GM23338 (cell line): Measurements from ENCODE around the gene TMEM185B.

ENCODE experiments used
- CREB1 ChIP-seq: fragments of 250-450 bp; sonication (Bioruptor Pico); IDR thresholded peaks from 2 replicates; pipeline ENCODE4 v1.5.0; 2020; ENCODE audit warnings: low read depth, mild to moderate bottlenecking, moderate library complexity
- CTCF ChIP-seq, 2 experiments: fragments of 200-600 bp in 1 of 2; sonication (generic) in 1 of 2; conservative IDR thresholded peaks; 2 replicates each; pipeline versions ENCODE4 v1.5.1 to v1.6.1; 2016 to 2017; ENCODE audit warnings: antibody characterized with exemption in 2 of 2, low read depth in 2 of 2, mild to moderate bottlenecking in 2 of 2, moderate library complexity in 1 of 2
- ETS1 ChIP-seq: IDR thresholded peaks from 2 replicates; pipeline ENCODE4 v1.6.1; 2016; ENCODE audit warnings: antibody characterized with exemption
- EZH2 ChIP-seq: fragments of 200-600 bp; sonication (generic); IDR thresholded peaks from one replicate; pipeline ENCODE4 v1.8.0; 2017; ENCODE audit warnings: antibody characterized with exemption, mild to moderate bottlenecking, low read depth; ENCODE audit not compliant: unreplicated experiment
- EZH2phosphoT487 ChIP-seq: fragments of 200-600 bp; sonication (generic); IDR thresholded peaks from one replicate; pipeline ENCODE4 v1.8.1; 2018; ENCODE audit warnings: antibody characterized with exemption; ENCODE audit not compliant: unreplicated experiment
- JUNB ChIP-seq: IDR thresholded peaks from one replicate; pipeline ENCODE4 v1.6.1; 2016; ENCODE audit warnings: antibody characterized with exemption; ENCODE audit not compliant: unreplicated experiment
- NANOG ChIP-seq: IDR thresholded peaks from 2 replicates; pipeline ENCODE4 v1.6.1; 2016; ENCODE audit warnings: antibody characterized with exemption, borderline replicate concordance
- POLR2AphosphoS5 ChIP-seq: IDR thresholded peaks from 2 replicates; pipeline ENCODE4 v1.6.1; 2016; ENCODE audit warnings: antibody characterized with exemption, low read depth
- REST ChIP-seq: IDR thresholded peaks from one replicate; pipeline ENCODE4 v1.6.1; 2018; ENCODE audit warnings: antibody characterized with exemption; ENCODE audit not compliant: unreplicated experiment
- STAT1 ChIP-seq: IDR thresholded peaks from one replicate; pipeline ENCODE4 v1.6.1; 2016; ENCODE audit warnings: antibody characterized with exemption; ENCODE audit not compliant: unreplicated experiment
- ZNF114 ChIP-seq: fragments of 250-450 bp; sonication (Bioruptor Pico); IDR thresholded peaks from 2 replicates; pipeline ENCODE4 v1.5.0; 2020; ENCODE audit warnings: mild to moderate bottlenecking, moderate library complexity
- ZNF331 ChIP-seq: fragments of 250-450 bp; sonication (Bioruptor Pico); IDR thresholded peaks from 2 replicates; pipeline ENCODE4 v1.5.0; 2020; ENCODE audit warnings: low read depth, mild to moderate bottlenecking, moderate library complexity
- ZNF462 ChIP-seq: fragments of 250-450 bp; sonication (Bioruptor Pico); IDR thresholded peaks from 2 replicates; pipeline ENCODE4 v1.5.0; 2020; ENCODE audit warnings: mild to moderate bottlenecking, moderate library complexity

- TF ChIP-seq CTCF (conservative IDR thresholded peaks at IDR 0.05; ENCODE audit: low read depth in 2 of 2) (no peak), EZH2phosphoT487 (no peak), EZH2 (no peak), POLR2AphosphoS5 (no peak), REST (no peak), ETS1 (no peak), STAT1 (no peak), CREB1 (CRISPR knock-in tag) (no peak), JUNB (no peak), ZNF114 (CRISPR knock-in tag) (no peak), ZNF462 (CRISPR knock-in tag) (no peak), NANOG (no peak), ZNF331 (CRISPR knock-in tag) (no peak)
Observed at GRCh38 chr2:120189189-120189588, 34.0 kb downstream of the TMEM185B start.
